H1 (cell line): ENCODE data around the gene RNF212. TPM values are rescaled to one million over a fixed set of nuclear protein-coding genes. Genes with fewer than 3 reads are reported as not detected.

Experiments
- CTCF ChIA-PET: fragments of 300-600 bp; sonication (Branson Sonifier 250); formaldehyde crosslinking; loops from one replicate; lab custom pipeline; 2021; ENCODE audit not compliant: partially characterized antibody; lab: Charles Lee
- POLR2A ChIA-PET: fragments of 300-600 bp; sonication (Branson Sonifier 250); formaldehyde crosslinking; loops from one replicate; lab custom pipeline; 2021; ENCODE audit warnings: inconsistent platforms; ENCODE audit not compliant: partially characterized antibody; lab: Charles Lee
- DNase-seq, 2 experiments: peaks; one replicate each; pipeline versions ENCODE4 v3.0.0 to v3.0.0-alpha.2; 2010 to 2022; ENCODE audit warnings: low spot score in 2 of 2, low read depth in 1 of 2, mixed read lengths in 1 of 2
- FAIRE-seq: peaks from 2 replicates; lab custom pipeline; 2011; peaks lifted over from hg19 to GRCh38; lab: Jason Lieb, UNC
- H2AFZ ChIP-seq: 2 replicates; pipeline ENCODE4 v1.8.1; 2012; ENCODE audit warnings: low read length, inconsistent platforms
- H2AK5ac ChIP-seq: 2 replicates; pipeline ENCODE4 v1.6.1; 2013; ENCODE audit warnings: low read depth, low read length
- H2BK120ac ChIP-seq: replicated peaks from 2 replicates; pipeline ENCODE3; 2013; ENCODE audit warnings: low read depth, low read length, inconsistent platforms
- H2BK12ac ChIP-seq: 2 replicates; pipeline ENCODE4 v1.6.1; 2013; ENCODE audit warnings: low read depth, low read length
- H2BK15ac ChIP-seq: 2 replicates; pipeline ENCODE4 v1.6.1; 2013; ENCODE audit warnings: low read length
- H2BK20ac ChIP-seq: 2 replicates; pipeline ENCODE4 v1.6.1; 2013; ENCODE audit warnings: low read length
- H2BK5ac ChIP-seq: 2 replicates; pipeline ENCODE4 v1.6.1; 2013; ENCODE audit warnings: low read depth, low read length
- H3K14ac ChIP-seq: 2 replicates; pipeline ENCODE4 v1.6.1; 2013; ENCODE audit warnings: inconsistent platforms; ENCODE audit not compliant: insufficient read length
- H3K18ac ChIP-seq: 2 replicates; pipeline ENCODE4 v1.6.1; 2013; ENCODE audit warnings: low read length; ENCODE audit errors: extremely low read depth
- H3K23ac ChIP-seq: 2 replicates; pipeline ENCODE4 v1.6.1; 2013; ENCODE audit warnings: inconsistent platforms; ENCODE audit not compliant: insufficient read length
- H3K23me2 ChIP-seq: 2 replicates; pipeline ENCODE4 v1.6.1; 2013; ENCODE audit warnings: low read depth, low read length
- H3K27ac ChIP-seq: 2 replicates; pipeline ENCODE4 v1.6.1; 2011; ENCODE audit warnings: low read depth, low read length, inconsistent platforms
- H3K27me3 ChIP-seq, 4 experiments: replicated peaks in 1 of 4; 1 replicate in 1 of 4; 2 replicates in 3 of 4; pipeline versions ENCODE4 v1.6.1 to v1.8.1; 2011 to 2013; ENCODE audit warnings: low read length in 3 of 4, mild to moderate bottlenecking in 3 of 4, inconsistent platforms in 2 of 4, mixed read lengths in 2 of 4, moderate library complexity in 1 of 4; ENCODE audit not compliant: control insufficient read depth in 3 of 4, insufficient read depth in 3 of 4; ENCODE audit errors: extremely low read depth in 1 of 4
- H3K36me3 ChIP-seq, 4 experiments: 2 replicates each; pipeline versions ENCODE4 v1.6.1 to v1.8.1; 2011 to 2013; ENCODE audit warnings: mild to moderate bottlenecking in 4 of 4, low read length in 3 of 4, moderate library complexity in 2 of 4, control low read depth in 1 of 4, inconsistent platforms in 1 of 4; ENCODE audit not compliant: insufficient read depth in 4 of 4, control insufficient read depth in 2 of 4
- H3K4ac ChIP-seq: replicated peaks from 2 replicates; pipeline ENCODE3; 2013; ENCODE audit warnings: low read length, low read depth, mixed read lengths, inconsistent platforms; ENCODE audit not compliant: insufficient read length
- H3K4me1 ChIP-seq, 4 experiments: replicated peaks in 1 of 4; 1 replicate in 1 of 4; 2 replicates in 3 of 4; pipeline versions ENCODE4 v1.6.1 to v1.8.1; 2011 to 2013; ENCODE audit warnings: low read length in 3 of 4, inconsistent platforms in 2 of 4, mixed read lengths in 1 of 4; ENCODE audit not compliant: insufficient read depth in 4 of 4, control insufficient read depth in 3 of 4
- H3K4me2 ChIP-seq, 2 experiments: 2 replicates each; pipeline versions ENCODE4 v1.6.1 to v1.8.1; 2011 to 2013; ENCODE audit warnings: low read depth in 2 of 2, low read length in 2 of 2, control low read depth in 1 of 2, inconsistent platforms in 1 of 2, mild to moderate bottlenecking in 1 of 2; ENCODE audit not compliant: insufficient read depth in 1 of 2
- H3K4me3 ChIP-seq, 4 experiments: fragments of 200-600, 300-600 bp in 1 of 4; sonication (generic), shearing (Covaris generic), sonication (Bioruptor Twin) in 1 of 4; 2 replicates each; pipeline versions ENCODE4 v1.5.1 to v1.8.1; 2011 to 2016; ENCODE audit warnings: low read length in 4 of 4, low read depth in 3 of 4, control low read depth in 2 of 4, inconsistent platforms in 2 of 4, mild to moderate bottlenecking in 2 of 4, mixed read lengths in 1 of 4, moderate library complexity in 1 of 4; ENCODE audit not compliant: insufficient read depth in 2 of 4; ENCODE audit errors: extremely low read depth in 1 of 4
- H3K56ac ChIP-seq: replicated peaks from 2 replicates; pipeline ENCODE3; 2013; ENCODE audit warnings: low read depth, mild to moderate bottlenecking, mixed read lengths, low read length, inconsistent platforms; ENCODE audit not compliant: insufficient read length
- H3K79me1 ChIP-seq: 2 replicates; pipeline ENCODE4 v1.6.1; 2013; ENCODE audit warnings: low read depth, low read length, control low read depth
- H3K79me2 ChIP-seq, 2 experiments: 2 replicates each; pipeline versions ENCODE4 v1.6.1 to v1.8.1; 2012 to 2013; ENCODE audit warnings: low read length in 2 of 2, mild to moderate bottlenecking in 2 of 2, inconsistent platforms in 1 of 2; ENCODE audit not compliant: insufficient read depth in 2 of 2, control insufficient read depth in 1 of 2
- H3K9ac ChIP-seq, 4 experiments: replicated peaks in 1 of 4; 1 replicate in 1 of 4; 2 replicates in 3 of 4; pipeline versions ENCODE4 v1.6.1 to v1.8.1; 2011 to 2013; ENCODE audit warnings: low read depth in 3 of 4, low read length in 3 of 4, control low read depth in 2 of 4, mild to moderate bottlenecking in 2 of 4, moderate library complexity in 2 of 4, inconsistent platforms in 1 of 4; ENCODE audit errors: extremely low read depth in 1 of 4
- H3K9me3 ChIP-seq, 2 experiments: 2 replicates each; pipeline versions ENCODE4 v1.6.1 to v1.8.1; 2012 to 2013; ENCODE audit warnings: mild to moderate bottlenecking in 2 of 2, moderate library complexity in 2 of 2, control low read depth in 1 of 2, inconsistent platforms in 1 of 2, low read depth in 1 of 2, low read length in 1 of 2, mixed read lengths in 1 of 2; ENCODE audit not compliant: insufficient read depth in 2 of 2
- H4K20me1 ChIP-seq, 2 experiments: replicated peaks in 1 of 2; 2 replicates each; pipeline versions ENCODE3 to v1.8.1; 2011 to 2013; ENCODE audit warnings: inconsistent platforms in 2 of 2, low read length in 2 of 2, mild to moderate bottlenecking in 1 of 2; ENCODE audit not compliant: insufficient read depth in 2 of 2, control insufficient read depth in 1 of 2
- H4K5ac ChIP-seq: 2 replicates; pipeline ENCODE4 v1.6.1; 2013; ENCODE audit warnings: low read length, low read depth, mixed read lengths, inconsistent platforms; ENCODE audit not compliant: insufficient read length
- H4K8ac ChIP-seq: 2 replicates; pipeline ENCODE4 v1.8.0; 2013; ENCODE audit warnings: mild to moderate bottlenecking, moderate library complexity, low read length, inconsistent platforms; ENCODE audit not compliant: insufficient read depth; ENCODE audit errors: extremely low read depth
- H4K91ac ChIP-seq: replicated peaks from 2 replicates; pipeline ENCODE3; 2013; ENCODE audit warnings: low read length, mixed read lengths, inconsistent platforms; ENCODE audit not compliant: insufficient read length
- BACH1 ChIP-seq: IDR thresholded peaks from 2 replicates; pipeline ENCODE4 v1.6.1; 2012; ENCODE audit warnings: low read length, improper control_type of control experiment
- EZH2 ChIP-seq: fragments of 200-600 bp; sonication (generic); IDR thresholded peaks from 2 replicates; pipeline ENCODE4 v1.7.1; 2012; ENCODE audit warnings: low read depth, mild to moderate bottlenecking, moderate library complexity, low read length, inconsistent platforms; ENCODE audit not compliant: severe bottlenecking
- KDM4A ChIP-seq: IDR thresholded peaks from one replicate; pipeline ENCODE4 v1.7.1; 2012; ENCODE audit warnings: low read depth, mild to moderate bottlenecking, moderate library complexity, low read length, inconsistent platforms; ENCODE audit not compliant: severe bottlenecking
- KDM5A ChIP-seq: fragments of 200-600 bp; IDR thresholded peaks from 2 replicates; pipeline ENCODE4 v1.7.1; 2012; ENCODE audit warnings: mild to moderate bottlenecking, low read length, inconsistent platforms, mixed read lengths
- MAFK ChIP-seq: IDR thresholded peaks from 2 replicates; pipeline ENCODE4 v1.6.1; 2012; ENCODE audit warnings: low read depth, mild to moderate bottlenecking, improper control_type of control experiment, low read length
- NANOG ChIP-seq: IDR thresholded peaks from 2 replicates; pipeline ENCODE4 v1.6.1; 2011; ENCODE audit warnings: low read length, low read depth, mild to moderate bottlenecking, inconsistent platforms; ENCODE audit not compliant: insufficient read depth, poor library complexity, severe bottlenecking
- POLR2A ChIP-seq, 2 experiments: IDR thresholded peaks; 1 replicate in 1 of 2; 2 replicates in 1 of 2; pipeline ENCODE4 v1.6.1; 2011; ENCODE audit warnings: low read depth in 2 of 2, low read length in 2 of 2, mild to moderate bottlenecking in 2 of 2; ENCODE audit errors: control extremely low read depth in 1 of 2
- RBBP5 ChIP-seq: IDR thresholded peaks from 2 replicates; pipeline ENCODE4 v1.7.1; 2012; ENCODE audit warnings: low read depth, mild to moderate bottlenecking, inconsistent platforms, low read length, moderate library complexity, borderline replicate concordance
- SIRT6 ChIP-seq: IDR thresholded peaks from one replicate; pipeline ENCODE4 v1.7.1; 2012; ENCODE audit warnings: low read length, inconsistent platforms
- WGBS, 2 experiments: shearing (Covaris generic) in 1 of 2; methylation state at CpG; one replicate each; pipeline versions ENCODE4 v1.1.6 to v1.1.7; 2013 to 2015; ENCODE audit warnings: low lambda C conversion rate in 2 of 2, mixed read lengths in 2 of 2, inconsistent platforms in 1 of 2, low coverage in 1 of 2, missing lambda C conversion rate in 1 of 2; ENCODE audit not compliant: insufficient replicate concordance in 2 of 2, insufficient coverage in 1 of 2, insufficient read length in 1 of 2; ENCODE audit errors: extremely low coverage in 1 of 2, missing lambda C conversion rate in 1 of 2; 5-methylcytosine and 5-hydroxymethylcytosine counted together
- polyA plus RNA-seq, 7 experiments: library from polyadenylated mRNA; depleted of rRNA in 3 of 7; stranded (reverse) in 5 of 7; unstranded in 2 of 7; fragments of >200 nt in 5 of 7; fragments of 200-250 nt in 2 of 7; gene quantifications; 1 replicate in 5 of 7; 2 replicates in 1 of 7; 4 replicates in 1 of 7; pipeline versions ENCODE4 v1.2.1 to v1.2.3, GENCODE V29; 2011 to 2013; ENCODE audit warnings: missing spikeins in 2 of 7, mixed read lengths in 2 of 7
- total RNA-seq: library from RNA; stranded (reverse); fragmentation: NEBNext Ultra II Directional; extraction: Animal tissue kit (Norgen Biotek cat#: 25700); gene quantifications from 2 replicates; pipeline ENCODE4 v1.2.1, GENCODE V29; 2021
- TF ChIP-seq, protein P1 (sequence below): IDR thresholded peaks from 2 replicates; pipeline ENCODE4 v1.6.1; 2011; ENCODE audit warnings: low read depth, mild to moderate bottlenecking, low read length; ENCODE audit not compliant: insufficient read depth
- TF ChIP-seq, protein P2 (sequence below), 3 experiments: IDR thresholded peaks; 1 replicate in 2 of 3; 2 replicates in 1 of 3; pipeline versions ENCODE4 v1.5.1 to v1.6.1; 2011; ENCODE audit warnings: low read length in 3 of 3, mild to moderate bottlenecking in 3 of 3, inconsistent platforms in 2 of 3, low read depth in 1 of 3, moderate library complexity in 1 of 3; ENCODE audit not compliant: insufficient read depth in 1 of 3; ENCODE audit errors: control extremely low read depth in 1 of 3

Gene RNF212
- total and polyA plus RNA-seq, 2 of the 8 experiments (the other 6 are each of a cell fraction or from before 2014, with no cell fraction given), result 3.4 to 5.4 TPM

- Histone ChIP-seq H2BK12ac (no peak overlapping the region), H4K5ac (no peak overlapping the region), H3K79me2 (no peaks in the 10 kb centered on the region), H3K79me1 (no peaks in the 10 kb centered on the region), H2BK120ac (no peak overlapping the region), H3K18ac (no peak overlapping the region), H2BK5ac (no peak overlapping the region), H4K20me1 (no peaks in the 10 kb centered on the region), H3K4me2 (no peak overlapping the region), H3K27ac (no peak overlapping the region), H3K9me3 (no peaks in the 10 kb centered on the region), H3K36me3 (no peaks in the 10 kb centered on the region), H3K23me2 (no peaks in the 10 kb centered on the region), H2BK15ac (no peak overlapping the region), H3K14ac (no peak overlapping the region), H3K9ac (no peak overlapping the region), H3K4me1 (peaks cover 0 to 3% (median 2%) of the 10 kb centered on the region in 4 experiments; a peak in 2 of 7 replicates), H3K4ac (no peak overlapping the region), H2BK20ac (no peak overlapping the region), H3K23ac (no peak overlapping the region), H3K56ac (no peak overlapping the region), H2AK5ac (no peak overlapping the region), H4K91ac (no peak overlapping the region), H4K8ac (no peak overlapping the region), H3K4me3 (no peak overlapping the region), H2AFZ (no peak overlapping the region), H3K27me3 (peaks cover 0 to 6% (median 1%) of the 10 kb centered on the region in 4 experiments; a peak in 4 of 7 replicates)
- no peak for DNase-seq
- WGBS, 2 experiments, result 92% methylated on average over 9 of the region's 9 CpGs; no CpG with 5 or more reads in 1 of the 2 experiments
- no peak for FAIRE-seq
- ChIA-PET CTCF (no interaction called here), POLR2A (no interaction called here)
- TF ChIP-seq NANOG, result no peak
- TF ChIP-seq BACH1, result no peak
- no peak for TF ChIP-seq KDM5A
- no peak for TF ChIP-seq POLR2A (IDR thresholded peaks at IDR 0.05; ENCODE audit: control extremely low read depth in 1 of 2, low read depth in 2 of 2, low read length in 2 of 2)
- TF ChIP-seq KDM4A, result no peak
- TF ChIP-seq RBBP5, result no peak
- TF ChIP-seq, protein P1, sequence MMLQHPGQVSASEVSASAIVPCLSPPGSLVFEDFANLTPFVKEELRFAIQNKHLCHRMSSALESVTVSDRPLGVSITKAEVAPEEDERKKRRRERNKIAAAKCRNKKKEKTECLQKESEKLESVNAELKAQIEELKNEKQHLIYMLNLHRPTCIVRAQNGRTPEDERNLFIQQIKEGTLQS, result no peak
- TF ChIP-seq SIRT6, result no peak
- no peak for TF ChIP-seq EZH2
- TF ChIP-seq MAFK, result no peak
- TF ChIP-seq, protein P2, sequence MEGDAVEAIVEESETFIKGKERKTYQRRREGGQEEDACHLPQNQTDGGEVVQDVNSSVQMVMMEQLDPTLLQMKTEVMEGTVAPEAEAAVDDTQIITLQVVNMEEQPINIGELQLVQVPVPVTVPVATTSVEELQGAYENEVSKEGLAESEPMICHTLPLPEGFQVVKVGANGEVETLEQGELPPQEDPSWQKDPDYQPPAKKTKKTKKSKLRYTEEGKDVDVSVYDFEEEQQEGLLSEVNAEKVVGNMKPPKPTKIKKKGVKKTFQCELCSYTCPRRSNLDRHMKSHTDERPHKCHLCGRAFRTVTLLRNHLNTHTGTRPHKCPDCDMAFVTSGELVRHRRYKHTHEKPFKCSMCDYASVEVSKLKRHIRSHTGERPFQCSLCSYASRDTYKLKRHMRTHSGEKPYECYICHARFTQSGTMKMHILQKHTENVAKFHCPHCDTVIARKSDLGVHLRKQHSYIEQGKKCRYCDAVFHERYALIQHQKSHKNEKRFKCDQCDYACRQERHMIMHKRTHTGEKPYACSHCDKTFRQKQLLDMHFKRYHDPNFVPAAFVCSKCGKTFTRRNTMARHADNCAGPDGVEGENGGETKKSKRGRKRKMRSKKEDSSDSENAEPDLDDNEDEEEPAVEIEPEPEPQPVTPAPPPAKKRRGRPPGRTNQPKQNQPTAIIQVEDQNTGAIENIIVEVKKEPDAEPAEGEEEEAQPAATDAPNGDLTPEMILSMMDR (IDR thresholded peaks at IDR 0.05; ENCODE audit: control extremely low read depth in 1 of 3, insufficient read depth in 1 of 3, low read depth in 1 of 3, low read length in 3 of 3), result no peak
Measured at GRCh38 chr4:1060621-1061020, 52.7 kb downstream of the RNF212 start.
